OCI-LY1 (cell line): ENCODE results near the gene DPH7.

Experiments used
- H2AFZ ChIP-seq: fragments of 200-600 bp; sonication (generic), shearing (Covaris generic); 2 replicates; pipeline ENCODE4 v1.6.0; 2014; ENCODE audit warnings: antibody characterized with exemption, mild to moderate bottlenecking, low read length
- H3F3A ChIP-seq: fragments of 200-600 bp; sonication (generic), shearing (Covaris generic); 2 replicates; pipeline ENCODE4 v1.6.0; 2014; ENCODE audit warnings: mild to moderate bottlenecking, antibody characterized with exemption, low read length, moderate library complexity; ENCODE audit not compliant: insufficient read depth
- H3K27ac ChIP-seq: fragments of 200-600 bp; sonication (generic); 2 replicates; pipeline ENCODE4 v1.5.1; 2014; ENCODE audit warnings: low read length, mixed run types, mild to moderate bottlenecking, low read depth; ENCODE audit not compliant: poor library complexity, severe bottlenecking
- H3K27me3 ChIP-seq: fragments of 200-600 bp; sonication (generic); 2 replicates; pipeline ENCODE4 v1.6.0; 2014; ENCODE audit warnings: antibody characterized with exemption, mild to moderate bottlenecking, low read length, moderate library complexity; ENCODE audit not compliant: insufficient read depth
- H3K36me3 ChIP-seq: fragments of 200-600 bp; sonication (generic); 2 replicates; pipeline ENCODE4 v1.6.1; 2014; ENCODE audit warnings: mild to moderate bottlenecking, antibody characterized with exemption, low read length, moderate library complexity, mixed read lengths; ENCODE audit not compliant: insufficient read depth
- H3K4me1 ChIP-seq: fragments of 200-600 bp; sonication (generic); 2 replicates; pipeline ENCODE4 v1.5.1; 2014; ENCODE audit warnings: mild to moderate bottlenecking, low read length, moderate library complexity; ENCODE audit not compliant: insufficient read depth, severe bottlenecking
- H3K4me2 ChIP-seq: fragments of 200-600 bp; sonication (generic), shearing (Covaris generic); 2 replicates; pipeline ENCODE4 v1.6.1; 2014; ENCODE audit warnings: low read length
- H3K4me3 ChIP-seq: fragments of 200-600 bp; sonication (generic); 2 replicates; pipeline ENCODE4 v1.5.1; 2014; ENCODE audit warnings: low read length, low read depth, mild to moderate bottlenecking, mixed read lengths; ENCODE audit not compliant: poor library complexity, severe bottlenecking
- H3K79me2 ChIP-seq: fragments of 200-600 bp; shearing (Covaris generic); 2 replicates; pipeline ENCODE4 v1.6.1; 2016; ENCODE audit warnings: mixed run types, low read length, mixed read lengths; ENCODE audit not compliant: insufficient read depth
- H3K9ac ChIP-seq: fragments of 200-600 bp; sonication (generic), shearing (Covaris generic); 2 replicates; pipeline ENCODE4 v1.6.1; 2014; ENCODE audit warnings: mild to moderate bottlenecking, low read length, mixed read lengths
- H3K9me2 ChIP-seq: fragments of 200-600 bp; sonication (generic), shearing (Covaris generic); 2 replicates; pipeline ENCODE4 v1.6.1; 2014; ENCODE audit warnings: low read depth, mild to moderate bottlenecking, low read length, mixed read lengths
- H3K9me3 ChIP-seq: fragments of 200-600 bp; shearing (Covaris generic); 2 replicates; pipeline ENCODE4 v1.6.1; 2014; ENCODE audit warnings: low read length, mixed read lengths
- H4K20me1 ChIP-seq: fragments of 200-600 bp; sonication (generic), shearing (Covaris generic); 2 replicates; pipeline ENCODE4 v1.6.0; 2016; ENCODE audit warnings: mild to moderate bottlenecking, low read length; ENCODE audit not compliant: insufficient read depth
- EZH2 ChIP-seq: fragments of 200-600 bp; sonication (generic), shearing (Covaris generic); IDR thresholded peaks from 2 replicates; pipeline ENCODE4 v1.8.0; 2017; ENCODE audit warnings: borderline replicate concordance, mixed run types, mild to moderate bottlenecking, antibody characterized with exemption, low read length, moderate library complexity, mixed read lengths
- TF ChIP-seq, protein P1 (sequence below): fragments of 200-600 bp; sonication (generic), shearing (Covaris generic); IDR thresholded peaks from 2 replicates; pipeline ENCODE4 v1.5.1; 2017; ENCODE audit warnings: mild to moderate bottlenecking, antibody characterized with exemption, low read length, moderate library complexity, mixed read lengths

DPH7 gene

DNA sequence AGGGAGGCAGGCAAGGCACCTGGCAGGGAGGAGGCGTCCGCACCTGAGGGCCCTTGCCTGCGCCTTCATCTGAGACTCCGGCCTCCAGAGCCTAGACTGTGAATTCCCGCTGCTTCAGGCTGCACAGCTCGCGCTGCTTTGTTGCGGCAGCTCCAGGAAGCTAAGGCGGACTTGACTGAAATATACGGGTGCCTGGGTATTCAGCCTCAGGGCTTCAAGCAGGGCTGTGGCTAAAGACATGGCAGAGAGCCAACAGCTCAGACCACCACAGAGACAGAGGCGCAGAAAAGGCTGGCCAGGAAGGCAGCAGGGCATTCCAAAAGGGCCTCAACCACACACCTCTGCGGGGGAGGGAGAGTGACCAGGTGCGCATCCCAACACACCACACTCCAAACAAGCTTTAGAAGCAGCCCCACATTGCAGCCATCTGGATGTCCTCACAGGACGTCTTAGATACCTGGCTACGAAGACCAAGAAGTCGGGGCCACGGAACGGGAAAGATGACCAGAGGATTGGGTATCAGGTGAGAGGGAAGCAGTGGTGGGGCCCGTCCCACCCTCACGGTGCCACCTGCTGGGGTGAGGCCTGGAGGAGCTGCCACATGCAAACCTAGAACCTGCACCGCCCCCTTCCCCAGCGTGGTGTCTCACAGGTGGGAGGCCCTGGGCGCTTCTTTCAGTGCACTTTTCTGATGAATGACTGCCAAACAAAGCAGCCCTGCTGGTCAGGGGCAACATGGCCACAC is 1.7 kb upstream of the DPH7 start:
- Histone ChIP-seq H3K36me3 (peaks cover 47% of the 10 kb centered on the region), H3K79me2 (peaks cover 15% of the 10 kb centered on the region), H3K4me2 (no peak overlapping the region), H3K4me1 (peaks cover 44% of the 10 kb centered on the region), H4K20me1 (no peaks in the 10 kb centered on the region), H3F3A (no peaks in the 10 kb centered on the region), H3K9me2 (no peaks in the 10 kb centered on the region), H3K27me3 (no peaks in the 10 kb centered on the region), H2AFZ (no peak overlapping the region), H3K27ac (peak overlapping the region; percentile 61), H3K4me3 (no peak overlapping the region), H3K9me3 (no peaks in the 10 kb centered on the region), H3K9ac (no peak overlapping the region)
- no peak for TF ChIP-seq EZH2
- TF ChIP-seq, protein P1, sequence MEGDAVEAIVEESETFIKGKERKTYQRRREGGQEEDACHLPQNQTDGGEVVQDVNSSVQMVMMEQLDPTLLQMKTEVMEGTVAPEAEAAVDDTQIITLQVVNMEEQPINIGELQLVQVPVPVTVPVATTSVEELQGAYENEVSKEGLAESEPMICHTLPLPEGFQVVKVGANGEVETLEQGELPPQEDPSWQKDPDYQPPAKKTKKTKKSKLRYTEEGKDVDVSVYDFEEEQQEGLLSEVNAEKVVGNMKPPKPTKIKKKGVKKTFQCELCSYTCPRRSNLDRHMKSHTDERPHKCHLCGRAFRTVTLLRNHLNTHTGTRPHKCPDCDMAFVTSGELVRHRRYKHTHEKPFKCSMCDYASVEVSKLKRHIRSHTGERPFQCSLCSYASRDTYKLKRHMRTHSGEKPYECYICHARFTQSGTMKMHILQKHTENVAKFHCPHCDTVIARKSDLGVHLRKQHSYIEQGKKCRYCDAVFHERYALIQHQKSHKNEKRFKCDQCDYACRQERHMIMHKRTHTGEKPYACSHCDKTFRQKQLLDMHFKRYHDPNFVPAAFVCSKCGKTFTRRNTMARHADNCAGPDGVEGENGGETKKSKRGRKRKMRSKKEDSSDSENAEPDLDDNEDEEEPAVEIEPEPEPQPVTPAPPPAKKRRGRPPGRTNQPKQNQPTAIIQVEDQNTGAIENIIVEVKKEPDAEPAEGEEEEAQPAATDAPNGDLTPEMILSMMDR, result no peak

DNA sequence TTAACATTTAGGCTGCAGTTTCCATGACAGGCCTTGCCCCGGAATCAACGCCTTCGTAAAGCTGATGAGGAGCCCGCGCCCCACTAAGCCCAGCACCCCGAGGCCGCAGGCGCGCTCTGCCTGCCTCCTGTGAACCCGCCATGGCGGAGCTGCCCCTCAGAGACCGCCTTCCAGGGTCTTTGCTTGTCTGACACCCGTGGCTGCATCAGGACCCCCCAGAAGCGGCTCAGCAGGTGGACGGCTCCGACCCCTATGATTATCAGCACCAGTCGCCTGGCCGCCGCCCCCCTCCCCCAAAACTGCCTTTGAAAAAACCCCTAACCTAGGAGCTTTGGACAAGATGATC is 507 bp upstream of the DPH7 start:
- H3K4me3 ChIP-seq, result peak overlapping the region; percentile 99
- H4K20me1 ChIP-seq, result no peaks in the 10 kb centered on the region
- H3K27ac ChIP-seq, result peak overlapping the region; percentile 64
- no peaks in the 10 kb centered on the region for H3K9me2 ChIP-seq
- peaks cover 49% of the 10 kb centered on the region for H3K4me1 ChIP-seq
- H3K4me2 ChIP-seq, result peak overlapping the region; percentile 95
- peaks cover 15% of the 10 kb centered on the region for H3K79me2 ChIP-seq
- no peaks in the 10 kb centered on the region for H3F3A ChIP-seq
- H3K9me3 ChIP-seq, result no peaks in the 10 kb centered on the region
- H3K27me3 ChIP-seq, result no peaks in the 10 kb centered on the region
- TF ChIP-seq, protein P1, result no peak
- TF ChIP-seq EZH2, result no peak
- H3K36me3 ChIP-seq, result peaks cover 49% of the 10 kb centered on the region
- peak overlapping the region; percentile 95 for H3K9ac ChIP-seq
- H2AFZ ChIP-seq, result no peak overlapping the region

- peak overlapping the region; percentile 79 for H3K27ac ChIP-seq
- no peaks in the 10 kb centered on the region for H3K9me2 ChIP-seq
- no peak overlapping the region for H2AFZ ChIP-seq
- H3F3A ChIP-seq, result no peaks in the 10 kb centered on the region
- H4K20me1 ChIP-seq, result no peaks in the 10 kb centered on the region
- no peaks in the 10 kb centered on the region for H3K9me3 ChIP-seq
- no peak for TF ChIP-seq EZH2
- TF ChIP-seq, protein P1, result peak; percentile 39; the same call in 1 of the 2 replicates
- H3K79me2 ChIP-seq, result peaks cover 15% of the 10 kb centered on the region
- no peak overlapping the region for H3K9ac ChIP-seq
- peaks cover 48% of the 10 kb centered on the region for H3K4me1 ChIP-seq
- no peaks in the 10 kb centered on the region for H3K27me3 ChIP-seq
- peak overlapping the region; percentile 99 for H3K4me3 ChIP-seq
- peaks cover 38% of the 10 kb centered on the region for H3K36me3 ChIP-seq
- H3K4me2 ChIP-seq, result peak overlapping the region; percentile 95
Measured at GRCh38 chr9:137575716-137576411, 2.9 kb downstream of the DPH7 start.
